Body of pancreas (tissue), 4 donors: Measurements from ENCODE around the gene PDE3A.

Source experiments
- POLR2A ChIP-seq, 3 donors: fragments of 450-650 bp; IDR thresholded peaks; one replicate each; pipeline ENCODE4 v1.6.1; 2016; ENCODE audit warnings: antibody characterized with exemption in 3 of 3, mild to moderate bottlenecking in 2 of 3
- TF ChIP-seq, protein P1 (sequence below), 7 experiments: fragments of 450-650 bp in 4 of 7; fragments of 200-600 bp in 3 of 7; sonication (generic) in 3 of 7; IDR thresholded peaks; one replicate each; pipeline ENCODE4 v1.5.1; 2016 to 2019; ENCODE audit warnings: antibody characterized with exemption in 7 of 7

DNA sequence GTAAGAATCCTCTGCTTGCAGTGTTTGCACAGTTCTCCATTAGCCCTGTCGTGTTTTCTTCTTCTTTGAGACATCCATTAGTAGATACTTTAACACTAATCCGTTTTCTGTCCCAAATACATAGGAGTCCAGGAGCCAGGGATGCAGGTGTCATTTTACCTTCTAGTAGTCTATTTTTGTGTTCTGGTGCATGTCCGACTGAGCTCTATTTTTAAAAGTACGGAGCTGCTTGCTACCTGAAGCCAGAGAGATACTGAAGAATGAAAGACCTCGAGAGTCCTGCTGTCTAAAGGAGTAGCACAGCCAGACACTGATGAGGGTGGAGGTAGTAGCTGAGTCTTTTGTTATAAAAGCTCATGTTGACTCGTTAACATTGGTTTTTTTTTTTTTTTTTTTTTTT is 31.7 kb downstream of the PDE3A start:
- TF ChIP-seq, protein P1, sequence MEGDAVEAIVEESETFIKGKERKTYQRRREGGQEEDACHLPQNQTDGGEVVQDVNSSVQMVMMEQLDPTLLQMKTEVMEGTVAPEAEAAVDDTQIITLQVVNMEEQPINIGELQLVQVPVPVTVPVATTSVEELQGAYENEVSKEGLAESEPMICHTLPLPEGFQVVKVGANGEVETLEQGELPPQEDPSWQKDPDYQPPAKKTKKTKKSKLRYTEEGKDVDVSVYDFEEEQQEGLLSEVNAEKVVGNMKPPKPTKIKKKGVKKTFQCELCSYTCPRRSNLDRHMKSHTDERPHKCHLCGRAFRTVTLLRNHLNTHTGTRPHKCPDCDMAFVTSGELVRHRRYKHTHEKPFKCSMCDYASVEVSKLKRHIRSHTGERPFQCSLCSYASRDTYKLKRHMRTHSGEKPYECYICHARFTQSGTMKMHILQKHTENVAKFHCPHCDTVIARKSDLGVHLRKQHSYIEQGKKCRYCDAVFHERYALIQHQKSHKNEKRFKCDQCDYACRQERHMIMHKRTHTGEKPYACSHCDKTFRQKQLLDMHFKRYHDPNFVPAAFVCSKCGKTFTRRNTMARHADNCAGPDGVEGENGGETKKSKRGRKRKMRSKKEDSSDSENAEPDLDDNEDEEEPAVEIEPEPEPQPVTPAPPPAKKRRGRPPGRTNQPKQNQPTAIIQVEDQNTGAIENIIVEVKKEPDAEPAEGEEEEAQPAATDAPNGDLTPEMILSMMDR (IDR thresholded peaks at IDR 0.05) = no peak
- no peak for TF ChIP-seq POLR2A (IDR thresholded peaks at IDR 0.05)
